ENCODE results near the gene ABHD5. TPM values are rescaled to one million over a fixed set of nuclear protein-coding genes. Genes with fewer than 3 reads are reported as not detected.

The ABHD5 gene
- total RNA-seq, 3 donors from 2014 or later: 15.4 to 16.8 (median 16.2) TPM

- no peak for ATAC-seq
- no peak for DNase-seq
- Mint-ChIP-seq H3K4me1 (ENCODE audit: low read depth) (peaks cover 10% of the 10 kb centered on the region), H3K36me3 (ENCODE audit: insufficient read depth) (no peaks in the 10 kb centered on the region), H3K9me3 (no peaks in the 10 kb centered on the region), H3K27me3 (ENCODE audit: low read depth) (no peaks in the 10 kb centered on the region), H3K4me3 (no peak overlapping the region)
Observed at GRCh38 chr3:43764471-43764870, 73.7 kb downstream of the ABHD5 start.

- no peak overlapping the region for H3K4me3 Mint-ChIP-seq
- DNase-seq: no peak
- no peak for ATAC-seq
- no peaks in the 10 kb centered on the region for H3K9me3 Mint-ChIP-seq
- peaks cover 16% of the 10 kb centered on the region for H3K4me1 Mint-ChIP-seq (ENCODE audit: low read depth)
- H3K36me3 Mint-ChIP-seq (ENCODE audit: insufficient read depth): no peaks in the 10 kb centered on the region
- H3K27me3 Mint-ChIP-seq (ENCODE audit: low read depth): no peaks in the 10 kb centered on the region
Observed at GRCh38 chr3:43765521-43765971, 74.8 kb downstream of the ABHD5 start.

- no peaks in the 10 kb centered on the region for H3K36me3 Mint-ChIP-seq (ENCODE audit: insufficient read depth)
- peaks cover 26% of the 10 kb centered on the region for H3K4me1 Mint-ChIP-seq (ENCODE audit: low read depth)
- H3K27me3 Mint-ChIP-seq (ENCODE audit: low read depth): no peaks in the 10 kb centered on the region
- H3K4me3 Mint-ChIP-seq: no peak overlapping the region
- DNase-seq: no peak
- no peaks in the 10 kb centered on the region for H3K9me3 Mint-ChIP-seq
- no peak for ATAC-seq
Observed at GRCh38 chr3:43766672-43767465, 76.1 kb downstream of the ABHD5 start.

- no peak overlapping the region for H3K4me3 Mint-ChIP-seq
- no peak for ATAC-seq
- no peak for DNase-seq
- peaks cover 29% of the 10 kb centered on the region for H3K4me1 Mint-ChIP-seq (ENCODE audit: low read depth)
- H3K27me3 Mint-ChIP-seq (ENCODE audit: low read depth): no peaks in the 10 kb centered on the region
- no peaks in the 10 kb centered on the region for H3K36me3 Mint-ChIP-seq (ENCODE audit: insufficient read depth)
- no peaks in the 10 kb centered on the region for H3K9me3 Mint-ChIP-seq
Observed at GRCh38 chr3:43768381-43768973, 77.7 kb downstream of the ABHD5 start.

- peak; percentile 66 for DNase-seq
- ATAC-seq: peak; percentile 25 to 63
- Mint-ChIP-seq H3K27me3 (ENCODE audit: low read depth) (no peaks in the 10 kb centered on the region), H3K4me1 (ENCODE audit: low read depth) (peaks cover 36% of the 10 kb centered on the region), H3K36me3 (ENCODE audit: insufficient read depth) (no peaks in the 10 kb centered on the region), H3K9me3 (no peaks in the 10 kb centered on the region), H3K4me3 (no peak overlapping the region)
Observed at GRCh38 chr3:43769097-43769884, 78.6 kb downstream of the ABHD5 start.

GRCh38 chr3:43769885-43770425 is 79.2 kb downstream of the ABHD5 start:
- peak; percentile 57 for ATAC-seq
- Mint-ChIP-seq H3K9me3 (no peaks in the 10 kb centered on the region), H3K36me3 (ENCODE audit: insufficient read depth) (no peaks in the 10 kb centered on the region), H3K4me3 (no peak overlapping the region), H3K27me3 (ENCODE audit: low read depth) (no peaks in the 10 kb centered on the region), H3K4me1 (ENCODE audit: low read depth) (peaks cover 36% of the 10 kb centered on the region)
- DNase-seq: peak; percentile 25

GRCh38 chr3:43770426-43771103 is 79.8 kb downstream of the ABHD5 start:
- ATAC-seq (peak; percentile 52 to 56), DNase-seq (peak; percentile 27)
- Mint-ChIP-seq H3K9me3 (no peaks in the 10 kb centered on the region), H3K4me3 (no peak overlapping the region), H3K27me3 (ENCODE audit: low read depth) (no peaks in the 10 kb centered on the region), H3K36me3 (ENCODE audit: insufficient read depth) (no peaks in the 10 kb centered on the region), H3K4me1 (ENCODE audit: low read depth) (peaks cover 36% of the 10 kb centered on the region)

GRCh38 chr3:43771610-43772009 is 80.9 kb downstream of the ABHD5 start:
- Mint-ChIP-seq H3K4me3 (no peak overlapping the region), H3K27me3 (ENCODE audit: low read depth) (no peaks in the 10 kb centered on the region), H3K9me3 (no peaks in the 10 kb centered on the region), H3K36me3 (ENCODE audit: insufficient read depth) (no peaks in the 10 kb centered on the region), H3K4me1 (ENCODE audit: low read depth) (peaks cover 36% of the 10 kb centered on the region)
- no peak for DNase-seq
- ATAC-seq: no peak

GRCh38 chr3:43773273-43774094 is 82.7 kb downstream of the ABHD5 start:
- peaks cover 34% of the 10 kb centered on the region for H3K4me1 Mint-ChIP-seq (ENCODE audit: low read depth)
- no peaks in the 10 kb centered on the region for H3K36me3 Mint-ChIP-seq (ENCODE audit: insufficient read depth)
- H3K9me3 Mint-ChIP-seq: no peaks in the 10 kb centered on the region
- ATAC-seq (no peak), DNase-seq (no peak)
- no peaks in the 10 kb centered on the region for H3K27me3 Mint-ChIP-seq (ENCODE audit: low read depth)
- H3K4me3 Mint-ChIP-seq: no peak overlapping the region

- no peak for ATAC-seq
- Mint-ChIP-seq H3K9me3 (peaks cover 4% of the 10 kb centered on the region), H3K36me3 (ENCODE audit: insufficient read depth) (no peaks in the 10 kb centered on the region), H3K4me3 (no peak overlapping the region), H3K4me1 (ENCODE audit: low read depth) (peaks cover 25% of the 10 kb centered on the region), H3K27me3 (ENCODE audit: low read depth) (no peaks in the 10 kb centered on the region)
- DNase-seq: no peak
Observed at GRCh38 chr3:43774799-43775198, 84.1 kb downstream of the ABHD5 start.

GRCh38 chr3:43776101-43776500 is 85.4 kb downstream of the ABHD5 start:
- Mint-ChIP-seq H3K9me3 (peaks cover 4% of the 10 kb centered on the region), H3K36me3 (ENCODE audit: insufficient read depth) (no peaks in the 10 kb centered on the region), H3K4me1 (ENCODE audit: low read depth) (peaks cover 14% of the 10 kb centered on the region), H3K4me3 (no peak overlapping the region), H3K27me3 (ENCODE audit: low read depth) (no peaks in the 10 kb centered on the region)
- ATAC-seq (no peak), DNase-seq (no peak)

GRCh38 chr3:43779850-43780249 is 89.1 kb downstream of the ABHD5 start:
- Mint-ChIP-seq H3K4me3 (no peak overlapping the region), H3K36me3 (ENCODE audit: insufficient read depth) (no peaks in the 10 kb centered on the region), H3K9me3 (peaks cover 4% of the 10 kb centered on the region), H3K4me1 (ENCODE audit: low read depth) (no peaks in the 10 kb centered on the region), H3K27me3 (ENCODE audit: low read depth) (no peaks in the 10 kb centered on the region)
- no peak for ATAC-seq
- DNase-seq: no peak

GRCh38 chr3:43782541-43782940 is 91.8 kb downstream of the ABHD5 start:
- Mint-ChIP-seq H3K4me3 (no peak overlapping the region), H3K36me3 (ENCODE audit: insufficient read depth) (no peaks in the 10 kb centered on the region), H3K27me3 (ENCODE audit: low read depth) (no peaks in the 10 kb centered on the region), H3K9me3 (peaks cover 4% of the 10 kb centered on the region), H3K4me1 (ENCODE audit: low read depth) (no peaks in the 10 kb centered on the region)
- DNase-seq: no peak
- no peak for ATAC-seq

All from activated T-cell treated with anti-CD3 and anti-CD28 coated beads, Interleukin-2, amount 50 U/mL, for 4 hours (primary cell).